ENCODE results near the gene CFL1. TPM values are rescaled to one million over a fixed set of nuclear protein-coding genes. Genes with fewer than 3 reads are reported as not detected.
A peak's percentile ranks its signal among the peaks of the same experiment; 100 is the strongest.
"Not testable (repeated sequence)": the region's sequence is repeated elsewhere in the genome, so short reads cannot be mapped to it uniquely, and the experiment has no call there.

CFL1 gene
- total RNA-seq, 2 donors from 2014 or later: 654 to 731 TPM

DNA sequence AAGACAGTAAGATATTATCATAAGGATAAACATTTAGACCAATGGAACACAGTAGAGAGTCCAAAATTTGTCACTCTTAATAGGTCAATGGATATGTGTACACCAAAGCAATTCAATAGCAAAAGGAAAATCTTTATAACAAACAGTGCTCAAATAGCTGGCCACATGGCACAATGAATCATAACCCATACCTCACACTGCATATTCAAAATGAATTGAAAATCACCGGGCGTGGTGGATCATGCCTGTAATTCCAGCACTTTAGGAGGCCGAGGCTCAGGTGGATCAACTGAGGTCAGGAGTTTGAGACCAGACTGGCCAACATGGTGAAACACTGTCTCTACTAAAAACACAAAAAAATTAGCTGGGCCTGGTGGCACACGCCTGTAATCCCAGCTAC lies 15.8 kb downstream of the CFL1 start:
- 90% methylated on average over 4 of the region's 4 CpGs for WGBS
- no peak overlapping the region for H3K27ac ChIP-seq
- intact Hi-C loops (cut with DNase I): no loop called here
- no peak overlapping the region for H3K4me3 ChIP-seq
- H3K4me1 ChIP-seq (replicated peaks): no peaks in the 10 kb centered on the region
- DNase-seq (ENCODE audit: low spot score): no peak
- TF ChIP-seq POLR2A (IDR thresholded peaks at IDR 0.05) (no peak), POLR2AphosphoS5 (IDR thresholded peaks at IDR 0.05) (no peak)
- TF ChIP-seq, protein P1, sequence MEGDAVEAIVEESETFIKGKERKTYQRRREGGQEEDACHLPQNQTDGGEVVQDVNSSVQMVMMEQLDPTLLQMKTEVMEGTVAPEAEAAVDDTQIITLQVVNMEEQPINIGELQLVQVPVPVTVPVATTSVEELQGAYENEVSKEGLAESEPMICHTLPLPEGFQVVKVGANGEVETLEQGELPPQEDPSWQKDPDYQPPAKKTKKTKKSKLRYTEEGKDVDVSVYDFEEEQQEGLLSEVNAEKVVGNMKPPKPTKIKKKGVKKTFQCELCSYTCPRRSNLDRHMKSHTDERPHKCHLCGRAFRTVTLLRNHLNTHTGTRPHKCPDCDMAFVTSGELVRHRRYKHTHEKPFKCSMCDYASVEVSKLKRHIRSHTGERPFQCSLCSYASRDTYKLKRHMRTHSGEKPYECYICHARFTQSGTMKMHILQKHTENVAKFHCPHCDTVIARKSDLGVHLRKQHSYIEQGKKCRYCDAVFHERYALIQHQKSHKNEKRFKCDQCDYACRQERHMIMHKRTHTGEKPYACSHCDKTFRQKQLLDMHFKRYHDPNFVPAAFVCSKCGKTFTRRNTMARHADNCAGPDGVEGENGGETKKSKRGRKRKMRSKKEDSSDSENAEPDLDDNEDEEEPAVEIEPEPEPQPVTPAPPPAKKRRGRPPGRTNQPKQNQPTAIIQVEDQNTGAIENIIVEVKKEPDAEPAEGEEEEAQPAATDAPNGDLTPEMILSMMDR (IDR thresholded peaks at IDR 0.05): no peak
- H3K36me3 ChIP-seq: no peaks in the 10 kb centered on the region
- H3K9me3 ChIP-seq: no peaks in the 10 kb centered on the region
- no peaks in the 10 kb centered on the region for H3K27me3 ChIP-seq (replicated peaks; ENCODE audit: insufficient read depth)

DNA sequence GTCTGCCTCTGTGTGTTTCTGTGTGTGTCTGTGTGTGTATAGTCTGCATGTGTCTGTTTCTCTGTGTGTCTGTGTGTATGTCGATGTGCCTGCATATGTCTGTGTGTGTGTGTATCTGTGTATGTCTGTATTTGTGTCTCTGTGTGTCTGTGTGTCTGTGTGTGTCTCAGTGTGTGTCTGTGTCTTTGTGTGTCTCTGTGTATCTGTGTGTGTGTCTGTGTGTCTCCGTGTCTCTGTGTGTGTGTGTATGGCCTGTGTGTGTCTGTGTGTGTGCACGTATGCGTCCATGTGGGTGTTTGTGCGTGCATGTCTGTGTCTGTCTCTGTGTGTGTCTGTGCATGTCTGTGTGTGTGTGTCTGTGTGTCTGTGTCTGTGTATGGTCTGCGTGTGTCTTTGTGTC lies 23.8 kb downstream of the CFL1 start:
- Histone ChIP-seq H3K36me3 (no peaks in the 10 kb centered on the region), H3K9me3 (no peaks in the 10 kb centered on the region), H3K27ac (no peak overlapping the region), H3K4me3 (peak overlapping the region; percentile 43 to 49), H3K4me1 (replicated peaks) (no peaks in the 10 kb centered on the region), H3K27me3 (replicated peaks; ENCODE audit: insufficient read depth) (no peaks in the 10 kb centered on the region)
- TF ChIP-seq POLR2A (IDR thresholded peaks at IDR 0.05): no peak
- TF ChIP-seq, protein P1 (IDR thresholded peaks at IDR 0.05): no peak
- no peak for TF ChIP-seq POLR2AphosphoS5 (IDR thresholded peaks at IDR 0.05)
- no peak for DNase-seq (ENCODE audit: low spot score)
- 52% methylated on average over 6 of the region's 6 CpGs for WGBS
- intact Hi-C loops (cut with DNase I): loop anchor here (5.0 kb wide), 1 partner anchor 127 kb away; no protein-coding TSS in a partner anchor

DNA sequence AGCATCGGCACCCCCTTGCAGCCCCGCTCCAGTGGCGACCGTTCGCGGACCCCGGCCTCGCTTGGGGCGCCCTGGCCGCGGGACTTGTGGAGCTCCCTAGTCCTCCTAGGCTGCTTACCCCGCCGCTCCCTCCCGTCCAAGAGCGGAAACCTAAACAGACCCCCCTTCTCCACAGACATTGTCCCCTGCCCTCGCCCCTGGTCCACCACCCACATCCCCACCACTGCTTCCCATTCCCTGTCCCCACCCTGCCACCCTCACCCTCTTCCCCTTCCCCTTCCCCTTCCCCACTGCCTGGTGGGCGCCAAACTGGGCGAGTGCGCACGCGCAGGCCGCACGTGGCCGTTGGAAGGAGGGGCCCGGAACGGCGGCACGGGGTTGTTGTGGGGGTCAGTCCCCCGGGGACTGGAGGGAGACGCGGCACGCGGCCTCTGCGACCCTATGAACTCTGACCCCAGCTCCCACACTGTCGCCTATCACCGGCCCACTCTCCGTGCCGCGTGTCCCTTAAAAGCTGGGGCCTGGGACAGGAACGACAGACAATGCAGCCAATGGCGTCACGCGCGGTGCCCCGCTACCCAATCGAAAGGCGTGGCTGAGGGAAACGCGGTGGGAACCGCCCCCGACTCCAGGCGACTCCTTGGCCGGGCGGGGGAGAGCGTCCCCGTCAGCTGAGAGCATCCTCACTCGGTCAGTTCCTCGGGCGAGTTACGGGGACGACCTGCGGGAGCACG lies 24.5 kb downstream of the CFL1 start, which contains the start of gene SNX32:
TSS of gene SNX32 (plus strand) at position 667 of the 734 bp plus-strand sequence. CDS start 103 bp downstream, outside the sequence.
- Histone ChIP-seq H3K4me1 (replicated peaks) (no peaks in the 10 kb centered on the region), H3K36me3 (no peaks in the 10 kb centered on the region), H3K9me3 (no peaks in the 10 kb centered on the region), H3K27ac (no peak within 1 kb of the TSS), H3K4me3 (peak within 1 kb of the TSS; percentile 43 to 49), H3K27me3 (replicated peaks; ENCODE audit: insufficient read depth) (no peaks in the 10 kb centered on the region)
- peak; percentile 92 for DNase-seq (ENCODE audit: low spot score)
- TF ChIP-seq, protein P1 (IDR thresholded peaks at IDR 0.05): no peak
- TF ChIP-seq POLR2AphosphoS5 (IDR thresholded peaks at IDR 0.05): peak; percentile 91
- WGBS: under 1% methylated on average over 59 of the region's 63 CpGs
- intact Hi-C loops (cut with DNase I): loop anchor here (5.0 kb wide), 1 partner anchor 126 kb away; no protein-coding TSS in a partner anchor

DNA sequence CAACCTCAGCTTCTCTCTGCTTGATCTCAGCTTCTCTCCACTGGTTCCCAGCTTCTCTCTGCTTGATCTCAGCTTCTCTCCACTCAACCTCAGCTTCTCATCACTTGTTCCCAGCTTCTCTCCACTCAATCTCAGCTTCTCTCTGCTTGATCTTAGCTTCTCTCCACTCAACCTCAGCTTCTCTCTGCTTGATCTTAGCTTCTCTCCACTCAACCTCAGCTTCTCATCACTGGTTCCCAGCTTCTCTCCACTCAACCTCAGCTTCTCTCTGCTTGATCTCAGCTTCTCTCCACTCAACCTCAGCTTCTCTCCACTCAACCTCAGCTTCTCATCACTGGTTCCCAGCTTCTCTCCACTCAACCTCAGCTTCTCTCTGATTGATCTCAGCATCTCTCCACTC lies 25.7 kb downstream of the CFL1 start:
- H3K4me3 ChIP-seq; H3K36me3 ChIP-seq; H3K4me1 ChIP-seq (replicated peaks); DNase-seq (ENCODE audit: low spot score); H3K27me3 ChIP-seq (replicated peaks; ENCODE audit: insufficient read depth); H3K27ac ChIP-seq; H3K9me3 ChIP-seq: not testable (repeated sequence)
- intact Hi-C loops (cut with DNase I): loop anchor here (5.0 kb wide), 1 partner anchor 125 kb away; no protein-coding TSS in a partner anchor

DNA sequence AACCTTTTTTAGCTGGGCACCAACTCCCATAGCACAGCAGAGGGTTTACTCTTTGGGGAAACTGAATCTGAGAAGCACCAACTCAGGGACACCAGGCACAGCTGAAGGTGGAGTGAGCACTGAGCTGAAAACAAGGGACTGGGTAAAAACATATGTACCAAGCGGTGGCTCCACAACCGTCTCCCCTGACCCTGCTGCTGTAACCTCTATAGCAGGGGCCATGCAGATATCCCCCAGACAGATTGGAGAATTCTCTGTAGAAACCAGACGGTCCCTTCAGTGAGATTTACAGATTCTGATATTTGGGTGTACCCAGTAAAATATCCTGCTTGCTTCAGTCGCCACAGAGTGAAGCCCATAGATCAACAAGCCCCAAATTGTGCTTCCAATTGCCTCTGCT lies 28.5 kb downstream of the CFL1 start:
- Histone ChIP-seq H3K4me1 (replicated peaks) (no peaks in the 10 kb centered on the region), H3K36me3 (no peaks in the 10 kb centered on the region), H3K9me3 (no peaks in the 10 kb centered on the region), H3K27me3 (replicated peaks; ENCODE audit: insufficient read depth) (no peaks in the 10 kb centered on the region), H3K27ac (no peak overlapping the region), H3K4me3 (no peak overlapping the region)
- WGBS: 51% methylated on average over 4 of the region's 4 CpGs
- intact Hi-C loops (cut with DNase I): no loop called here
- no peak for DNase-seq (ENCODE audit: low spot score)
- TF ChIP-seq POLR2A (IDR thresholded peaks at IDR 0.05): no peak
- no peak for TF ChIP-seq POLR2AphosphoS5 (IDR thresholded peaks at IDR 0.05)
- TF ChIP-seq, protein P1 (IDR thresholded peaks at IDR 0.05): no peak
